ENCODE results near the gene ADAMTSL1.

Gene ADAMTSL1

GRCh38 chr9:18951936-18952335 lies 478.0 kb downstream of the ADAMTSL1 start:
- Histone ChIP-seq H2AFZ (ENCODE audit: low read depth, low read length) (no peak overlapping the region), H3K79me2 (ENCODE audit: low read length) (no peaks in the 10 kb centered on the region), H3K4me3 (ENCODE audit: low read length) (no peak overlapping the region), H3K4me2 (ENCODE audit: low read length) (no peak overlapping the region), H3K4me1 (ENCODE audit: low read length) (peaks cover 18% of the 10 kb centered on the region), H3K36me3 (replicated peaks; ENCODE audit: low read depth, low read length) (no peaks in the 10 kb centered on the region), H3K27ac (ENCODE audit: low read length) (no peak overlapping the region), H3K9me3 (ENCODE audit: insufficient read depth, low read length) (no peaks in the 10 kb centered on the region), H3K9ac (ENCODE audit: low read length) (no peak overlapping the region), H3K27me3 (ENCODE audit: low read depth, low read length) (no peaks in the 10 kb centered on the region; the same call in 1 of the 2 replicates), H4K20me1 (ENCODE audit: insufficient read depth, low read length) (no peaks in the 10 kb centered on the region)
- TF ChIP-seq CTCF (IDR thresholded peaks at IDR 0.05; ENCODE audit: low read depth, low read length) (no peak), EZH2phosphoT487 (IDR thresholded peaks at IDR 0.05; ENCODE audit: low read depth) (no peak)

GRCh38 chr9:18955626-18956025 lies 481.7 kb downstream of the ADAMTSL1 start:
- Histone ChIP-seq H2AFZ (ENCODE audit: low read depth, low read length) (no peak overlapping the region), H3K9me3 (ENCODE audit: insufficient read depth, low read length) (no peaks in the 10 kb centered on the region), H3K9ac (ENCODE audit: low read length) (no peak overlapping the region), H3K36me3 (replicated peaks; ENCODE audit: low read depth, low read length) (no peaks in the 10 kb centered on the region), H3K4me2 (ENCODE audit: low read length) (no peak overlapping the region), H3K4me3 (ENCODE audit: low read length) (no peak overlapping the region), H4K20me1 (ENCODE audit: insufficient read depth, low read length) (no peaks in the 10 kb centered on the region), H3K79me2 (ENCODE audit: low read length) (no peaks in the 10 kb centered on the region), H3K4me1 (ENCODE audit: low read length) (peaks cover 6% of the 10 kb centered on the region), H3K27me3 (ENCODE audit: low read depth, low read length) (peaks cover 12% of the 10 kb centered on the region), H3K27ac (ENCODE audit: low read length) (no peak overlapping the region)
- TF ChIP-seq EZH2phosphoT487 (IDR thresholded peaks at IDR 0.05; ENCODE audit: low read depth) (no peak), CTCF (IDR thresholded peaks at IDR 0.05; ENCODE audit: low read depth, low read length) (no peak)

Data from OCI-LY3 (cell line).